Natural killer cell treated with Interleukin-12 subunit alpha and Interleukin-12 subunit beta and Interleukin-15 and Interleukin-18, amount 100 ng/mL, for 72 hours (primary cell): Measurements from ENCODE around the gene DNAH14. TPM values are rescaled to one million over a fixed set of nuclear protein-coding genes. Genes with fewer than 3 reads are reported as not detected.
"Not testable (repeated sequence)": the region's sequence is repeated elsewhere in the genome, so short reads cannot be mapped to it uniquely, and the experiment has no call there.

Source experiments
- ATAC-seq, 2 donors: fragments of 150-1000 bp; cut with Tn5 transposase in 1 of 2; sonication (Bioruptor Pico), chemical (Tn5 transposase) in 1 of 2; 2 replicates each; pipeline ENCODE4 v1.10.0; 2021
- DNase-seq: peaks from one replicate; pipeline ENCODE4 v3.0.0; 2022; ENCODE audit warnings: low spot score
- H3K27ac Mint-ChIP-seq, 2 donors: 1 replicate in 1 of 2; 2 replicates in 1 of 2; pipeline ENCODE4 v1.8.0; 2022; ENCODE audit warnings: mixed read lengths in 2 of 2, mild to moderate bottlenecking in 1 of 2, moderate library complexity in 1 of 2
- H3K27me3 Mint-ChIP-seq, 2 donors: 1 replicate in 1 of 2; 2 replicates in 1 of 2; pipeline ENCODE4 v1.8.0; 2022; ENCODE audit warnings: mixed read lengths in 2 of 2
- H3K36me3 Mint-ChIP-seq: one replicate; pipeline ENCODE4 v1.8.0; 2022; ENCODE audit warnings: mixed read lengths
- H3K4me1 Mint-ChIP-seq, 2 donors: 1 replicate in 1 of 2; 2 replicates in 1 of 2; pipeline ENCODE4 v1.8.0; 2022; ENCODE audit warnings: low read depth in 2 of 2, mixed read lengths in 2 of 2, mild to moderate bottlenecking in 1 of 2
- H3K4me3 Mint-ChIP-seq: one replicate; pipeline ENCODE4 v1.8.0; 2022; ENCODE audit warnings: mixed read lengths
- H3K9me3 Mint-ChIP-seq: 2 replicates; pipeline ENCODE4 v1.8.0; 2022; ENCODE audit warnings: mixed read lengths
- total RNA-seq, 2 donors: library from RNA; stranded (reverse); gene quantifications; one replicate each; pipeline ENCODE4 v1.2.3, GENCODE V29; 2022

Gene DNAH14
- 1 to 10 TPM; 1.4 to 1.7 TPM for total RNA-seq

DNA sequence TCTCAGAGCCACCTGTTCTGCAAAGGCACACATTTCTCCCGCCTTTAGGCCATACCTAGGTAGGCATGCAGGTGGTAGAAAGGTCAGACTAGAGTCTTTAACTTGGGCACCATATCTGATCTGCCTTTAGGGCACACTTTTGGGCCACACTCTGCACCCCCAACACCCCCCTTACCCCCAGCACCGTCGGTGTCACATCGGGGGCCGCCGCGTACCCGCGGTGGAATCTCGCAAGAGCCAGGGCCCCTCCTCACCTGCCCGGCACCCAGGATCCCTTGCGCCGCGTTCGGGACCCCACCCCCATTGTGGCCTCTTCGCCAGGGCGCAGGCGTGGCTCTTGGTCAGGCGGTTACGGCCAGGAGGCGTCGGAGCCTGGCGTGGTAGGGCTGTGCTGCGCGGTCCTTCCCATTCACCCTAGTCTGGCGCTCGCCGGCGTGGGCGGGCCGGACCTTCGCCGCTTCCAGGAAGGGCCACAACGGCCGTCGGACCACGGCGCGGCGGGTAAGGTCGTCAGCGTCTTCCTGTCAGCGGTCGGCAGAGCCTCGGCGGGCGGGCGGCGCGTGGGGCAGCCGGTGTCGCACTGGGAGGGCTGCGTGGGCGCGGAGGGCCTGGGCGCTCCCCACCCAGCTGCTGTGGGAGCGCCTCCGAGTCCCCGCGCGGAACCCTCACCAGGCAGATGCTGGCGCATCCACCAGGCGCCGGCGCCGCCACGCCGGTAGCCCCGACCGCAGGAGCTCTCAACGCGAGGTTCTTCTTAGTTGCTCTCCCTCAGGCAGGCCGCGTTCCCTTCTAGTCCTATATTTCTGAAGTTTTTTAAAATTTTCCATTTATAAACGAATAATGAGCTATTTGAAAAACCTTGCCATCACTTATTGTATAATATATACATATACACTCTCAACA lies at the start of gene DNAH14:
TSS of gene DNAH14 (plus strand) at position 341 of the 903 bp plus-strand sequence. CDS start 23,028 bp downstream, outside the sequence.
- DNase-seq (peak; percentile 71), ATAC-seq (peak; percentile 73 to 91)
- no peak within 1 kb of the TSS for H3K4me3 Mint-ChIP-seq
- peaks cover 29% of the 10 kb centered on the region for H3K36me3 Mint-ChIP-seq
- no peak within 1 kb of the TSS for H3K27ac Mint-ChIP-seq
- H3K4me1 Mint-ChIP-seq, result no peaks in the 10 kb centered on the region
- H3K9me3 Mint-ChIP-seq, result peaks cover 12% of the 10 kb centered on the region
- peaks cover 19 to 24% of the 10 kb centered on the region in 2 donors for H3K27me3 Mint-ChIP-seq

DNA sequence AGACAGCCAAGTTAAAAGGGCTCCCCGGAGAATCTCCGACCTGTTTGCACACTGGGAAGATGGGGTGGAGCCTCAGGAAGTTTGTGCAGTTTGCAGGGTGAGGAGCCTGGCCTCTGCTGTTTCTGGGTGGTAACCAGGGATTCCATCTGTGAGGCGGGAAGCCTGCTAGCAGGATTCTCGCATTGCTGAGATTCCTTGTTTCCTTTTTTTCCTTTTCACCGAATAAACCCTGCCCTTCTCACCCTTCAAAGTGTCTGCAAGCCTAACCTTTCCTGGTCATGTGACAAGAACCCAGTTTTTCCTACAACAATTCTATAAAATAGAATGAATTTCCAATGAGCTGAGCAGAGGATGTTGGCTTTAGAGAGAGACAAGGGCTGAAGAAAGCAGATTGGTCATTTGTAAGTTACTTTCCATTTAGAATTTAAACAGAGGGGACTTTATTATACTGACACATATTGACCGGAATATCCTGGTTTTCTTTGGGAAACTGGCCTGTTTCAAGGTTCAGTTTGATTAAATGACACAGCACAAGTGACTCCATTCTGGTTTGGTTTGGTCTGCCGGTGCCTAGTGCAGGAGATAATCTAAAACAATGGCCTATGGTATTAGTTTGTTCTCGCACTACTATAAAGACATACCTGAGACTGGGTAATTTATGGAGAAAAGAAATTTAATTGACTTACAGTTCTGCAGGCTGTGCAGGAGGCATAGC lies 48.7 kb upstream of the DNAH14 start:
- Mint-ChIP-seq H3K9me3 (peaks cover 4% of the 10 kb centered on the region), H3K4me3 (no peak overlapping the region), H3K27ac (no peak overlapping the region), H3K4me1 (no peaks in the 10 kb centered on the region), H3K36me3 (no peaks in the 10 kb centered on the region), H3K27me3 (peaks cover 13 to 38% of the 10 kb centered on the region in 2 donors)
- ATAC-seq (no peak), DNase-seq (no peak)

DNA sequence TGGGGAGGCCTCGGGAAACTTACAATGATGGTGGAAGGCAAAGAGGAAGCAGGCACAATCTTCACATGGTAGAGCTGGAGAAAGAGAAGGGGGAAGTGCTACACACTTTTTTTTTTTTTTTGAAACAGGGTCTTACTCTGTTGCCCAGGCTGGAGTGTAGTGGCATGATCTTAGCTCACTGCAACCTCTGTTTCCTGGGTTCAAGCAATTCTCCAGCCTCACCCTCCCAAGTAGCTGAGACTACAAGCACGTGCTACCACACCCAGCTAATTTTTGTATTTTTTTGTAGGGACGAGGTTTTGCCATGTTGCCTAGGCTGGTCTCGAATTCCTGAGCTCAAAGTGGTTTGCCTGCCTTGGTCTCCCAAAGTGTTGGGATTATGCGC lies 48.2 kb upstream of the DNAH14 start:
- not testable (repeated sequence) for H3K27ac Mint-ChIP-seq, H3K36me3 Mint-ChIP-seq, H3K4me3 Mint-ChIP-seq, H3K9me3 Mint-ChIP-seq, ATAC-seq, H3K4me1 Mint-ChIP-seq, DNase-seq
- H3K27me3 Mint-ChIP-seq, result peaks cover 15 to 38% of the 10 kb centered on the region in 2 donors

DNA sequence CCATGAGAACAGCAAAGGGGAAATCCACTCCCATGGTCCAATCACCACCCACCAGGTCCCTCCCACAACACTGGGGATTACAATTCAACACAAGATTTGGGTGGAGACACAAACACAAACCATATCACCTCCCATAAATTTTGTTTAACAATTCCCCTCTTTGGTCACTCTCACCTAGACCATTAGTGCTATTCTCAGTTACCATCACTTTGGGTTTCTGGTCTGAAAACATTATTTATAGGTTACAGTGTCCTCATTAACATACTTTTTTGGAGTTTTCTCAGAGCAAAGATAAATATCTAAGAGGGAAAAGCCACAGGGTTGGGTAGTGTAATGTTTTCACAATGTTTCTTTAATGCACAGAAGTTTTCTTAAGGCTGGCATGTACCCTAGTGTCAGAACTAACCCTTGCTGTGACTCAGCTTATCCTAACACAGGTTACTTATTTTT lies 47.7 kb upstream of the DNAH14 start:
- H3K9me3 Mint-ChIP-seq, result peaks cover 13% of the 10 kb centered on the region
- no peak for ATAC-seq
- peaks cover 11 to 39% of the 10 kb centered on the region in 2 donors for H3K27me3 Mint-ChIP-seq
- no peak for DNase-seq
- H3K4me1 Mint-ChIP-seq, result no peaks in the 10 kb centered on the region
- no peak overlapping the region for H3K4me3 Mint-ChIP-seq
- no peaks in the 10 kb centered on the region for H3K36me3 Mint-ChIP-seq
- no peak overlapping the region for H3K27ac Mint-ChIP-seq

DNA sequence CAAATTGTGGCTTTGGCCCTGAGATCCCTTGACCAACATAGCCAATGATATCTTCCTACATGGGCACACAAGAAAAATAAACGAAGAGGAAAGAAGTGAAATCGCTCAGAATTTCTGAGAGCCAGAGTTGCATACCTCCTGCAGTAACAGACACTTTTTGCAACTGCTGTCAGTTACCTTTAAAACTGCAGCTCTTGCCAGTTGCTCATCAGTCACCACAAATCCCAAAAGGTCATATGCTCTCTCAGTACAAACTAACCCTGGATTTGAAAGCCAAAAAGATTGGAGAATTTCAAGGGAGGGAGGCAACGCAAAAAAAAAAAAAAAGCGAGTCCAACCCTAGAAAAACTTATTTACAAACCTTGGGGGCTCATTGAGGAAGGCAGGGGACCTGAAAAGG lies 47.2 kb upstream of the DNAH14 start:
- ATAC-seq, result no peak
- H3K9me3 Mint-ChIP-seq, result peaks cover 13% of the 10 kb centered on the region

DNA sequence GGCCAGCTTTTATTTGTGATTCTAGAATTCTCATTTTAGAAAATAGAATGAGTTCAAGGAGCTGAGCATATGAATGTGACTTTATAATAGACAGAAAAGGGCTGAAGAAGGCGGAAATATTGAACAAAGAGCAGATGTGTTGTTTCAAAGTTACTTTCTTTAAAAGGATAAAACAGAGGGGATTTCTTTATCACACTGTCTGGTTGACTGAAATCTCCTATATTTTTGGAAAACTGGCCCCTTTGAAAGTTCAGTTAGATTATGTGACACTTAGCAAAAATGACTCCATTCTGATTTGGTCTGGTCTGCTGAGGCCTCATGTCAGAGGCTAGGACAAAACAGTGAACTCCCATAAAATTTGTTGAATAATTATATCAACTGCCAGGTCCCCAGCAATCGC lies 46.4 kb upstream of the DNAH14 start:
- H3K4me1 Mint-ChIP-seq, result no peaks in the 10 kb centered on the region
- no peaks in the 10 kb centered on the region for H3K36me3 Mint-ChIP-seq
- peaks cover 13% of the 10 kb centered on the region for H3K9me3 Mint-ChIP-seq
- H3K27ac Mint-ChIP-seq, result no peak overlapping the region
- ATAC-seq, result no peak
- no peak overlapping the region for H3K4me3 Mint-ChIP-seq
- peaks cover 11 to 40% of the 10 kb centered on the region in 2 donors for H3K27me3 Mint-ChIP-seq
- DNase-seq, result no peak

More for the DNA sequence above, 47.2 kb upstream of the DNAH14 start:
- no peak for DNase-seq
- Mint-ChIP-seq H3K36me3 (no peaks in the 10 kb centered on the region), H3K4me3 (no peak overlapping the region), H3K27me3 (peaks cover 11 to 40% of the 10 kb centered on the region in 2 donors), H3K4me1 (no peaks in the 10 kb centered on the region), H3K27ac (no peak overlapping the region)

DNA sequence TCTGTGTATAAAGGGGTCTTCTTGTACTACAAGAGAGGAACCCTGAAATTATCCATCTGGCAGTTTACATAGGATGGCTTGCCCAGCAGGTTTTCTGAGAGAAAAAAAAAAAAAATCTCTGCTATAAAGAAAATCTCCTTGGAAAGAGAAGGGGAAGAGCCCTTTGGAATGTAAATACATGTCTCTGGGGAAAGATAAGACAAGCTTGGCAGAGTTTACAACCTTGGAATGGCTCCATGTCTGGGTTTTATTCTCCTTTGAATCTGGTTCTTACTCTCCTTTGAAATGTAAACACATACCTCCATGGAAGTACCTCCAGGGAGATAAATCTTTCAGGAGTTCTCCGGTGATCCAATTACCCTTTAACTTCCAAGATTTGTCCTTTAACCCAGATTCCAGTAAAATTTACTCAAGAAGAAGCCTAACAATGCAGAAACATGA lies 45.1 kb upstream of the DNAH14 start:
- H3K9me3 Mint-ChIP-seq, result peaks cover 13% of the 10 kb centered on the region
- no peaks in the 10 kb centered on the region for H3K4me1 Mint-ChIP-seq
- H3K4me3 Mint-ChIP-seq, result no peak overlapping the region
- no peak overlapping the region for H3K27ac Mint-ChIP-seq
- DNase-seq (no peak), ATAC-seq (no peak)
- H3K27me3 Mint-ChIP-seq, result peaks cover 11 to 37% of the 10 kb centered on the region in 2 donors
- H3K36me3 Mint-ChIP-seq, result no peaks in the 10 kb centered on the region

DNA sequence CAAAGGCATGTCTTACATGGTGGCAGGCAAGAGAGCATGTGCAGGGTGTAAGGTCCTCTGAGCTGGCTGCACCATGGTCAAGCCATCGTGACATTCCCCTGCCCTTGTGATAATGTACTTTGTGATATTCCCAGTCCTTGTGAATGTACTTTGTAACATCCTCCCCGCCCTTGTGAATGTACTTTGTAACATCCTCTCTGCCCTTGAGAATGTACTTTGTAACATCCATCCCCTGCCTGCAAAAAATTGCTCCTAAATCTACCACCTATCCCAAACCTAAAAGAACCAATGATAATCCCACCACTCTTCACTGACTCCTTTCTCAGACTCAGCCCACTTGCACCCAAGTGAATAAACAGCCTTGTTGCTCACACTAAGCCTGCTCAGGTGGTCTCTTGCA lies 44.1 kb upstream of the DNAH14 start:
- ATAC-seq, H3K36me3 Mint-ChIP-seq, H3K4me3 Mint-ChIP-seq, H3K27ac Mint-ChIP-seq, DNase-seq, H3K4me1 Mint-ChIP-seq: not testable (repeated sequence)
- Mint-ChIP-seq H3K9me3 (peaks cover 13% of the 10 kb centered on the region), H3K27me3 (peaks cover 11 to 31% of the 10 kb centered on the region in 2 donors)

DNA sequence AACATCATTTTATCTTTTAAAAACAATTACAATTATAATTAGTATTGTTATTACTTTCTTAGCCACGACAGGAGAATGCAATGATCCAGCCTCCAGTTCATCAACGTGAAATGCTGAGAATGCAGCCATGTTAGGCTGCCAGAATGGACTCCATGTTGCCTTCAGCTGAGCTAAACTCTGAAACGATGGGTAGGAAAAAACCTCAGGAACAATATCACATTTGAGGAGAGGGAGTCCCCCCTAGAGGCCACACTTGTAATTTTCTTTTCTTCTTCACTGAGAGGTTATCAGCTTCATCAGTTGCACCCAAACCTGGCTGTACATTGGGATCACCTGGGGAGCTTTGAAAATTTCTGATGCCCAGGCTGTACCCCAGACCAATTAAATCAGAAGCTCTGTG lies 34.6 kb upstream of the DNAH14 start:
- ATAC-seq (no peak), DNase-seq (no peak)
- Mint-ChIP-seq H3K36me3 (no peaks in the 10 kb centered on the region), H3K4me3 (no peak overlapping the region), H3K4me1 (no peaks in the 10 kb centered on the region), H3K27ac (no peak overlapping the region), H3K9me3 (peaks cover 7% of the 10 kb centered on the region), H3K27me3 (peaks cover 0 to 7% of the 10 kb centered on the region in 2 donors)

DNA sequence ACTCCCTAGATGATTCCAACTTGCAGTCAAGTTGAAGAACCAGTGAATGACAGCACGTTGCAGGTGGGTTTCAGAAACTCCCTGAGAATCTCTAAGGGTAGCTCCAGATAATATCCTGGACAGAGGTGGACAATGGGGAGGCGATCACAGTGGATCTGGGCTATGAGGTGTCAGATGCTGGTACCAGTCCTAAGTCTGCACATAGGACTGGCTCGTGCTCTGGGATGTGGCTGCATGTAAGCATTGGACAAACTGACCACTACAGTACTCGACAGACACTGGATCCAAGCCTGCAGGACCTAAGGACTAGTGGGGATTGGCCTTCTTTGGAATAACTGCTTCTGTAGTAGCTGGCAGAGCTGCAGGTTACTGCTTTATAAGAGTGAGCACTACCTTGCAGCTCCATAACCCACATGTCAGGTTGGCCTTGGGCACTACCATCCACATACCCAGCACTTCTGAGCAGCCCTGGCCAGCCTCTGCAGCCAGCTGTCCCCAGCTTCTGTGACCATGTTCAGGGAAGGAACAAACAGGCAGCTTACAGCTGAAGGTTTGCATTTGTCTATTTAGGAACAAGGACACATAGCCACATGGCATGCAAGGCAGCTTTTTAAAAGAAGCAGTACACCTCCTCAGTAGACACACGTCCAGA lies 33.2 kb upstream of the DNAH14 start:
- Mint-ChIP-seq H3K4me1 (no peaks in the 10 kb centered on the region), H3K27ac (no peak overlapping the region), H3K4me3 (no peak overlapping the region), H3K36me3 (no peaks in the 10 kb centered on the region), H3K9me3 (peaks cover 7% of the 10 kb centered on the region), H3K27me3 (peaks cover 9 to 10% of the 10 kb centered on the region in 2 donors)
- DNase-seq (no peak), ATAC-seq (peak; percentile 36 to 59)

DNA sequence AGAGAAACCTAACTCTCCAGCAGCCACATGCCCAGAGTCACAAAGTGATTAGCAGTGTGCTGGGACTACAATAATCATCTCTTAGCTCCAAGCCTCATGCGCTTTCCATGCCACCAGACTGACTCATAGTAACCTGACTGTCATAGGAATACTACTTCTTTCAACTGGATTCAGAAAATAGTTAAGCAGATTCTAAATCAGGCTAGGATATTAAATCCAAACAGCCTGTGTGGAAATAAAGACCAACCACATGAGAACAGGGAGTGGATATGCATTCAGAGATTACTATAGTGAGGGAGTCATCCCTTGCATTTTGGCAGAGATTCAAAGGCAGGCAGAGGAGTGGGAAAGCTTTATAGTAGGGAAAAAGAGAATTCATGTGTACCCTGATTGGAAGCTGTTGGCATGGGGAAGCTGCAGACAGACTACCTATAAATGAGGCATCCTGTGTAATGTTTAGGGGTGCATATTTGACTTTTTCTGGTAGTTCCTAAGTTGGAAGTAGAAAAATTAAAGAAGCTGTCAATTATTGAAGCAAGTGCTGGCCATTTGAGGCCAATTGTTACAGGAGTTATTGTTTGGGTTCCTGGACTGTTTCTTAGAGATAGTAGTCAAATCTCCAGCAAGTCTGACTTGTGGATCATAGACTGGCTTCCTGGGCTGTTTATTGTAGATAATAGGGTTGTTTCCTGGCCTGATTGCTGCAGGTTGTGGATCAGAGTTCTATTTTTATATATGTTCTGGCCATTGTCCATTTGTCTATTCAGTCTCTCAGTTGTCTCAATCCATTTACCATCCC lies 31.7 kb upstream of the DNAH14 start:
- Mint-ChIP-seq H3K4me1 (no peaks in the 10 kb centered on the region), H3K27me3 (peaks cover 10 to 12% of the 10 kb centered on the region in 2 donors), H3K9me3 (peaks cover 7% of the 10 kb centered on the region), H3K27ac (no peak overlapping the region), H3K4me3 (no peak overlapping the region), H3K36me3 (no peaks in the 10 kb centered on the region)
- no peak for DNase-seq
- ATAC-seq, result no peak

DNA sequence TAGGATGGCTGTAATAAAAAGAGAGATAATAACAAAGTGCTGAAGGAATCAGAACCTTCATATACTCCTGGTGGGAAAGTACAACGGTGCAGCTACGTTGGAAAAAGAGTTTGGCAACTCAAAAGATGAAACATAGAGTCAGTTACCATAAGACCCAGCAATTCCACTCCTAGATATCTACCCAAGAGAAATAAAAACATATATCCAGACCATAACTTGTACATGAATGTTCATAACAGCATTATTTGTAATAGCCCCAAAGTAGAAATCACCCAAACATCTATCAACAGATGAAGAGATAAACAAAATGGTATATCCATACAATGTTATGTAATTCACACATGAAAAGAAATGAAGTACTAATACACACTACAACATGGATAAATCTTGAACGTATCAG lies 30.5 kb upstream of the DNAH14 start:
- Mint-ChIP-seq H3K27ac (no peak overlapping the region), H3K9me3 (peaks cover 7% of the 10 kb centered on the region), H3K4me1 (no peaks in the 10 kb centered on the region), H3K36me3 (no peaks in the 10 kb centered on the region), H3K27me3 (peaks cover 12% of the 10 kb centered on the region in 2 donors), H3K4me3 (no peak overlapping the region)
- ATAC-seq (no peak), DNase-seq (no peak)

DNA sequence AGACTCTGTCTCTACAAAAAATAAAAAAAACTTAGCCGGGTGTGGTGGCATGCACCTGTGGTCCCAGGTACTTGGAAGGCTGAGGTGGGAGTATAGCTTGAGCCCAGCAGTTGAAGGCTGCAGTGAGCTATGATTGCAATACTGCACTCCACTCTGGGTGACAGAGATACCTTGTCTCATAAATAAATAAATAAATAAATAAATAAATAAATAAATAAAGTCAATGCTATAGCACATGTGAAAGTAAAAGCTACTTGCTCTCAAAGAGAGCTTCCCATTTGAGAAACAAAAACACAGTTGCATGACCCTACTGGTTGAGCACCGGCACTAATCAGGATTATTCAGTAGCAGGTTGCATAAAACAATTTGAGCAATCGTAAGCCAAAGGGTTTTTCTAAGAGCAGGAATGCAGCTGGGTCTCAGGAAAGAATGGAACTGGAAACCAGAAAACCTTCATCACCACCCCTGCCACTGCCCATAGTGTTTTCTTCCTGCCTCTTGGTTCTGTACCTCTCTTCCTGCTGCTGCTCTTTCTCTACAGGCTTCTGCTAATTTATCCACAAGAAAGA lies 29.3 kb upstream of the DNAH14 start:
- no peak overlapping the region for H3K4me3 Mint-ChIP-seq
- H3K4me1 Mint-ChIP-seq, result no peaks in the 10 kb centered on the region
- ATAC-seq (no peak), DNase-seq (no peak)
- H3K9me3 Mint-ChIP-seq, result peaks cover 7% of the 10 kb centered on the region
- no peaks in the 10 kb centered on the region for H3K36me3 Mint-ChIP-seq
- no peak overlapping the region for H3K27ac Mint-ChIP-seq
- H3K27me3 Mint-ChIP-seq, result peaks cover 19 to 20% of the 10 kb centered on the region in 2 donors
